CD14-positive monocyte (primary cell): ENCODE results near the gene CNN1. TPM values are rescaled to one million over a fixed set of nuclear protein-coding genes. Genes with fewer than 3 reads are reported as not detected.

Source experiments
- DNase-seq, 3 donors: peaks; one replicate each; pipeline ENCODE4 v3.0.0-alpha.2; 2011 to 2022
- H2AFZ ChIP-seq: 2 replicates; pipeline ENCODE4 v1.6.0; 2012; ENCODE audit warnings: mild to moderate bottlenecking, low read depth, low read length, inconsistent platforms; ENCODE audit not compliant: insufficient read depth, poor library complexity, severe bottlenecking
- H3K27ac ChIP-seq, 2 donors: 1 replicate in 1 of 2; 2 replicates in 1 of 2; pipeline ENCODE4 v1.5.1; 2012 to 2013; ENCODE audit warnings: low read length in 2 of 2, control low read depth in 1 of 2, inconsistent platforms in 1 of 2, low read depth in 1 of 2, mild to moderate bottlenecking in 1 of 2
- H3K27me3 ChIP-seq, 2 donors: one replicate each; pipeline versions ENCODE4 v1.6.0 to v1.6.1; 2011 to 2013; ENCODE audit warnings: low read length in 2 of 2; ENCODE audit not compliant: control insufficient read depth in 2 of 2, insufficient read depth in 2 of 2
- H3K36me3 ChIP-seq, 2 donors: replicated peaks in 1 of 2; 1 replicate in 1 of 2; 2 replicates in 1 of 2; pipeline versions ENCODE4 v1.5.1 to v1.6.1; 2012 to 2013; ENCODE audit warnings: low read length in 2 of 2, control low read depth in 1 of 2, inconsistent platforms in 1 of 2, mild to moderate bottlenecking in 1 of 2; ENCODE audit not compliant: insufficient read depth in 2 of 2, control insufficient read depth in 1 of 2
- H3K4me1 ChIP-seq, 2 donors: 1 replicate in 1 of 2; 2 replicates in 1 of 2; pipeline versions ENCODE4 v1.5.1 to v1.6.1; 2012 to 2013; ENCODE audit warnings: low read length in 2 of 2, control low read depth in 1 of 2, inconsistent platforms in 1 of 2, mild to moderate bottlenecking in 1 of 2, moderate library complexity in 1 of 2; ENCODE audit not compliant: insufficient read depth in 2 of 2, control insufficient read depth in 1 of 2
- H3K4me2 ChIP-seq: replicated peaks from 2 replicates; pipeline ENCODE3; 2012; ENCODE audit warnings: low read length, moderate library complexity, mild to moderate bottlenecking; ENCODE audit not compliant: poor library complexity, severe bottlenecking; ENCODE audit errors: extremely low read depth
- H3K4me3 ChIP-seq, 3 experiments: fragments of 200-600 bp in 1 of 3; sonication (generic) in 1 of 3; replicated peaks in 1 of 3; 1 replicate in 2 of 3; 2 replicates in 1 of 3; pipeline ENCODE4 v1.5.1; 2011 to 2013; ENCODE audit warnings: low read length in 3 of 3, mild to moderate bottlenecking in 3 of 3, control low read depth in 2 of 3, low read depth in 2 of 3, inconsistent platforms in 1 of 3, moderate library complexity in 1 of 3
- H3K79me2 ChIP-seq: 2 replicates; pipeline ENCODE4 v1.6.0; 2012; ENCODE audit warnings: mild to moderate bottlenecking, control low read depth, inconsistent platforms, low read length, moderate library complexity; ENCODE audit not compliant: insufficient read depth
- H3K9ac ChIP-seq: 2 replicates; pipeline ENCODE4 v1.6.0; 2017; ENCODE audit warnings: low read length, mild to moderate bottlenecking; ENCODE audit not compliant: insufficient read depth, poor library complexity, severe bottlenecking
- H3K9me3 ChIP-seq, 2 donors: replicated peaks in 1 of 2; 1 replicate in 1 of 2; 2 replicates in 1 of 2; pipeline versions ENCODE4 v1.5.1 to v1.6.1; 2012 to 2013; ENCODE audit warnings: low read length in 2 of 2, control low read depth in 1 of 2; ENCODE audit not compliant: control insufficient read depth in 1 of 2, insufficient read depth in 1 of 2
- H4K20me1 ChIP-seq: 2 replicates; pipeline ENCODE4 v1.6.0; 2012; ENCODE audit warnings: mild to moderate bottlenecking, low read length, control low read depth, moderate library complexity; ENCODE audit not compliant: insufficient read depth
- H3K27ac Mint-ChIP-seq, 7 donors: one replicate each; pipeline ENCODE4 v1.8.0; 2020; ENCODE audit warnings: mild to moderate bottlenecking in 7 of 7, mixed read lengths in 7 of 7, moderate library complexity in 6 of 7, inconsistent platforms in 2 of 7
- H3K27me3 Mint-ChIP-seq, 3 donors: one replicate each; pipeline ENCODE4 v1.8.0; 2021 to 2022; ENCODE audit warnings: low read depth in 3 of 3, mild to moderate bottlenecking in 3 of 3, mixed read lengths in 3 of 3, moderate library complexity in 3 of 3, inconsistent platforms in 1 of 3
- H3K36me3 Mint-ChIP-seq, 2 donors: one replicate each; pipeline ENCODE4 v1.8.0; 2020; ENCODE audit warnings: mixed read lengths in 2 of 2, inconsistent platforms in 1 of 2, mild to moderate bottlenecking in 1 of 2
- H3K4me1 Mint-ChIP-seq: one replicate; pipeline ENCODE4 v1.8.0; 2020; ENCODE audit warnings: mild to moderate bottlenecking, mixed read lengths
- H3K4me3 Mint-ChIP-seq, 2 donors: one replicate each; pipeline ENCODE4 v1.8.0; 2020; ENCODE audit warnings: mild to moderate bottlenecking in 2 of 2, mixed read lengths in 2 of 2, moderate library complexity in 1 of 2
- H3K9me3 Mint-ChIP-seq, 7 donors: one replicate each; pipeline ENCODE4 v1.8.0; 2020 to 2022; ENCODE audit warnings: mixed read lengths in 7 of 7, mild to moderate bottlenecking in 6 of 7, moderate library complexity in 6 of 7, inconsistent platforms in 2 of 7
- WGBS: methylation state at CpG from one replicate; pipeline ENCODE4 v1.1.5; 2013; ENCODE audit warnings: missing lambda C conversion rate; ENCODE audit not compliant: insufficient coverage; 5-methylcytosine and 5-hydroxymethylcytosine counted together
- intact Hi-C, 2 donors: fragments of 100-400 bp; cut with micrococcal nuclease; formaldehyde crosslinking; loops; one replicate each; pipeline versions ENCODE4 v1.15.0 to v1.15.1; 2023
- polyA plus RNA-seq, 3 donors: library from polyadenylated mRNA; depleted of rRNA in 1 of 3; unstranded in 2 of 3; stranded (reverse) in 1 of 3; fragments of 300-500 nt in 2 of 3; fragments of >200 nt in 1 of 3; fragmentation: Illumina TruSeq in 2 of 3; gene quantifications; 1 replicate in 2 of 3; 2 replicates in 1 of 3; pipeline ENCODE4 v1.2.3, GENCODE V29; 2012 to 2021
- TF ChIP-seq, protein P1 (sequence below): fragments of 200-600 bp; IDR thresholded peaks from one replicate; pipeline ENCODE4 v1.8.0; 2022; ENCODE audit warnings: antibody characterized with exemption, mild to moderate bottlenecking

The CNN1 gene
- polyA plus RNA-seq, 3 donors = not detected

DNA sequence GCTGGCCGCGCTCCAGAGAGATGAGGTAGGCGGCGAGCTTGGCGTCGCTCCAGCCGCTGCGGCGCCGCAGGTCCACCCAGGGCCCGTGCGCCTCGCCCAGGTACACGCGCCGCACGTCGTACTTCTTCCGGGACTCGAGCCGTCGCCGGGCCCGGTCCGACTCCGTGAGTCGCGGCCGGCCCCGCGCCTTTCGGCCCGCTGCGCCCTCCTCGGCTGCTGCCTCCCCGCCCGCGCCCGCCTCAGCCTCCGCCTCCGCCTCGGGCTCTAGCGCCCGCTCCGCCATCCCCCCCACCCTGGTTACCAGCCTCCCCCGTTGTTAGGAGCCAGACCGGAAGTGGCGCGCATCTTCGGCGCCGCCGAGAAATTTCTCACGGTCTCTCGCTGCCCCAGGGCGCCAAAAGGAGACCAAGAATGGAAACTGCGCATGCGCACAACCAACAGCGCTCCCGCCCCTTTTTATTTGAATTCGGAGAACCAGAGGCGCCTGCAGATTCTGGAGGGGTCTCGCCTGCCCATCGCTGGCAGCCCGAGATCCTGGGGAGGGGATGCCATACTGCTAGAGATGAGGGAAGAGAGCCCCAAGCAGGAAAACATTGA lies 33.0 kb upstream of the CNN1 start, which contains the start of gene ZNF653:
ZNF653 (minus strand) TSS at position 336 of the 597 bp plus-strand sequence; CDS start at position 283, 53 bp downstream.
- TF ChIP-seq, protein P1, sequence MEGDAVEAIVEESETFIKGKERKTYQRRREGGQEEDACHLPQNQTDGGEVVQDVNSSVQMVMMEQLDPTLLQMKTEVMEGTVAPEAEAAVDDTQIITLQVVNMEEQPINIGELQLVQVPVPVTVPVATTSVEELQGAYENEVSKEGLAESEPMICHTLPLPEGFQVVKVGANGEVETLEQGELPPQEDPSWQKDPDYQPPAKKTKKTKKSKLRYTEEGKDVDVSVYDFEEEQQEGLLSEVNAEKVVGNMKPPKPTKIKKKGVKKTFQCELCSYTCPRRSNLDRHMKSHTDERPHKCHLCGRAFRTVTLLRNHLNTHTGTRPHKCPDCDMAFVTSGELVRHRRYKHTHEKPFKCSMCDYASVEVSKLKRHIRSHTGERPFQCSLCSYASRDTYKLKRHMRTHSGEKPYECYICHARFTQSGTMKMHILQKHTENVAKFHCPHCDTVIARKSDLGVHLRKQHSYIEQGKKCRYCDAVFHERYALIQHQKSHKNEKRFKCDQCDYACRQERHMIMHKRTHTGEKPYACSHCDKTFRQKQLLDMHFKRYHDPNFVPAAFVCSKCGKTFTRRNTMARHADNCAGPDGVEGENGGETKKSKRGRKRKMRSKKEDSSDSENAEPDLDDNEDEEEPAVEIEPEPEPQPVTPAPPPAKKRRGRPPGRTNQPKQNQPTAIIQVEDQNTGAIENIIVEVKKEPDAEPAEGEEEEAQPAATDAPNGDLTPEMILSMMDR = no peak
- H3K9me3 ChIP-seq = no peaks in the 10 kb centered on the region
- Mint-ChIP-seq H3K36me3 (peaks cover 11 to 22% of the 10 kb centered on the region in 2 donors), H3K9me3 (no peaks in the 10 kb centered on the region), H3K27me3 (peaks cover 0 to 1% (median 0%) of the 10 kb centered on the region in 3 donors), H3K4me1 (peaks cover 16% of the 10 kb centered on the region), H3K27ac (peak within 1 kb of the TSS; percentile 80 to 92 (median 91)), H3K4me3 (peak within 1 kb of the TSS; percentile 84 to 89)
- H3K27ac ChIP-seq = peak within 1 kb of the TSS; percentile 58 to 90
- under 1% methylated on average over 65 of the region's 65 CpGs for WGBS
- peak; percentile 93 to 96 (median 95) for DNase-seq
- no peaks in the 10 kb centered on the region for H3K27me3 ChIP-seq
- peak within 1 kb of the TSS; percentile 88 for H2AFZ ChIP-seq
- H3K36me3 ChIP-seq = peaks cover 0 to 4% of the 10 kb centered on the region in 2 donors
- H3K4me2 ChIP-seq = peak within 1 kb of the TSS; percentile 92
- peak within 1 kb of the TSS; percentile 90 for H3K9ac ChIP-seq
- intact Hi-C loops = loop anchor here in 1 of 2 donors (1.0 to 5.0 kb wide), 2 partner anchors 24 to 92 kb away; partner anchors contain the start of genes ECSIT and ZNF627
- peak within 1 kb of the TSS; percentile 62 to 91 (median 66) for H3K4me3 ChIP-seq
- H4K20me1 ChIP-seq = no peaks in the 10 kb centered on the region
- H3K79me2 ChIP-seq = no peaks in the 10 kb centered on the region
- H3K4me1 ChIP-seq = peaks cover 17 to 22% of the 10 kb centered on the region in 2 donors

DNA sequence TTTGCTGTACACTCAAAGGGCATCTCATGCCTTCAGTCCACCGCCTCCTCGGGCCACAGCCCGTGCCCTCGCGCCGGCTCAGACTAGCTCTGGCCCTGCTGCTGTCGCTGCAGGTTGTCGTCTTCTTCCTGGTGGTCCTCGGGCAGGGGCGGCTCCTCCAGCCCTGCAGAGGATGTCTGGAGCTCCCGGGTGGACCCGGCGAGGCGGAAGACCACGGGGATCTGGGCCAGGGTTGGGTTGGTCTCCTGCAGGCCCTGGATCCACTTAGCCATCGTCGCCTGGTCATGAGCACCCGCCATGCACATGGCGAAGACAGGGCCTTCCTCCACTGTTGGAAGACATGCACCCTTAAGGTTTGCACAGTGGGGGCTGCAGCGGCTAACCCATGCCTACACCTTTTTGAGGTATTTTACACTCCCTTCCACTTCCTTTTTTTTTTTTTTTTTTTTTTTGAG lies 32.5 kb upstream of the CNN1 start:
- Histone ChIP-seq H3K79me2 (no peaks in the 10 kb centered on the region), H3K9ac (peak overlapping the region; percentile 90), H4K20me1 (no peaks in the 10 kb centered on the region), H3K4me3 (peak overlapping the region; percentile 62 to 91 (median 66)), H3K27me3 (no peaks in the 10 kb centered on the region), H3K4me1 (peaks cover 17 to 22% of the 10 kb centered on the region in 2 donors), H3K27ac (peak overlapping the region; percentile 58 to 90), H3K4me2 (peak overlapping the region; percentile 92), H3K36me3 (peaks cover 2 to 9% of the 10 kb centered on the region in 2 donors), H2AFZ (peak overlapping the region; percentile 88), H3K9me3 (no peaks in the 10 kb centered on the region)
- Mint-ChIP-seq H3K4me1 (peaks cover 17% of the 10 kb centered on the region), H3K4me3 (peak overlapping the region; percentile 84 to 89), H3K27me3 (peaks cover 0 to 1% (median 0%) of the 10 kb centered on the region in 3 donors), H3K27ac (peak overlapping the region; percentile 63 to 92 (median 91)), H3K36me3 (peaks cover 10 to 20% of the 10 kb centered on the region in 2 donors), H3K9me3 (no peaks in the 10 kb centered on the region)
- TF ChIP-seq, protein P1 = no peak
- 25% methylated on average over 19 of the region's 20 CpGs for WGBS
- DNase-seq = no peak
- intact Hi-C loops = loop anchor here in 1 of 2 donors (5.0 kb wide), 1 partner anchor 91 kb away; the partner anchor contains the start of gene ZNF627
